Fibroblast of pulmonary artery (primary cell): Measurements from ENCODE around the gene KIF17.

Experiments
- DNase-seq: peaks from one replicate; pipeline ENCODE4 v3.0.0-alpha.2; 2010; ENCODE audit warnings: low read depth
- H3K4me3 ChIP-seq: replicated peaks from 2 replicates; pipeline ENCODE4 v1.5.1; 2011; ENCODE audit warnings: low read depth, mild to moderate bottlenecking, control low read depth, low read length, moderate library complexity
- TF ChIP-seq, protein P1 (sequence below): IDR thresholded peaks from 2 replicates; pipeline ENCODE4 v1.5.1; 2011; ENCODE audit warnings: mild to moderate bottlenecking, control low read depth, low read length, inconsistent platforms; ENCODE audit errors: missing control alignments

Gene KIF17

DNA sequence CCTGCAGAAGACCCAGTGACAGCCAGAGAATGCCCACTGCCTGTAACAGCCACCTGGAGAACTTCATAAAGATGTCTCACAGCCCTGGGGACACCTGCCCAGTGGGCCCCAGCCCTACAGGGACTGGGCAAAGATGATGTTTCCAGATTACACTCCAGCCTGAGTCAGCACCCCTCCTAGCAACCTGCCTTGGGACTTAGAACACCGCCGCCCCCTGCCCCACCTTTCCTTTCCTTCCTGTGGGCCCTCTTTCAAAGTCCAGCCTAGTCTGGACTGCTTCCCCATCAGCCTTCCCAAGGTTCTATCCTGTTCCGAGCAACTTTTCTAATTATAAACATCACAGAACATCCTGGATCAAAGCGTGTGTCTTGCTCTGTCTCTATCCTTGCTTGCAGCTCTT is 99.3 kb downstream of the KIF17 start:
- H3K4me3 ChIP-seq = no peak overlapping the region
- TF ChIP-seq, protein P1, sequence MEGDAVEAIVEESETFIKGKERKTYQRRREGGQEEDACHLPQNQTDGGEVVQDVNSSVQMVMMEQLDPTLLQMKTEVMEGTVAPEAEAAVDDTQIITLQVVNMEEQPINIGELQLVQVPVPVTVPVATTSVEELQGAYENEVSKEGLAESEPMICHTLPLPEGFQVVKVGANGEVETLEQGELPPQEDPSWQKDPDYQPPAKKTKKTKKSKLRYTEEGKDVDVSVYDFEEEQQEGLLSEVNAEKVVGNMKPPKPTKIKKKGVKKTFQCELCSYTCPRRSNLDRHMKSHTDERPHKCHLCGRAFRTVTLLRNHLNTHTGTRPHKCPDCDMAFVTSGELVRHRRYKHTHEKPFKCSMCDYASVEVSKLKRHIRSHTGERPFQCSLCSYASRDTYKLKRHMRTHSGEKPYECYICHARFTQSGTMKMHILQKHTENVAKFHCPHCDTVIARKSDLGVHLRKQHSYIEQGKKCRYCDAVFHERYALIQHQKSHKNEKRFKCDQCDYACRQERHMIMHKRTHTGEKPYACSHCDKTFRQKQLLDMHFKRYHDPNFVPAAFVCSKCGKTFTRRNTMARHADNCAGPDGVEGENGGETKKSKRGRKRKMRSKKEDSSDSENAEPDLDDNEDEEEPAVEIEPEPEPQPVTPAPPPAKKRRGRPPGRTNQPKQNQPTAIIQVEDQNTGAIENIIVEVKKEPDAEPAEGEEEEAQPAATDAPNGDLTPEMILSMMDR = no peak
- no peak for DNase-seq

DNA sequence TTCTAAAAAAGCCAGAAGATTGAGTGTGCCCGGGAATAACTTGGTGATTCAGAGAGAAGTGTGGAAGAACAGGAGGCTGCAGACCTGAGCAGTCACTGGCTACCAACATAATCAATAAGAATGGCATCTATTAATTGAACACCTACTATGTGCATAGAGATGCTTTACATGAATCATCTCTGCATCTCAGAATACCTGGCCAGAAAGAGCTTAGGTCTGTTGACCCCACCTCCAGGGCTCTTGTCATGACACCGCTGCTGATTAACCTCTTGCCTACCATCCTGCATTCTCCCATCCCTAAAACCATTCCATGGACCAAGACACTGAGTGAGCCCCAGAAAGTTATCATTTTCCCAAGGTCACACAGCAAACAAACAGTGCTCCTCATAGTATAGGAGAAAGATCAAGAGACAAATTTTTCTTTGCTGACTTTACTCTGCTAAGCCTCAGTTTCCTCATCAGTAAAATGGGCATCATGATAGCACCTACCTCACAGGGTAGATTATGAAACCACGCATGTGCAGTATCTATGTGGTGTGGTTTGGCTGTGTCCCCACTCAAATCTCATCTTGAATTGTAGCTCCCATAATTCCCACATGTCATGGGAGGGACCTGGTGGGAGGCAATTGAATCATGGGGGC is 100.8 kb downstream of the KIF17 start:
- no peak overlapping the region for H3K4me3 ChIP-seq
- TF ChIP-seq, protein P1 = no peak
- DNase-seq = no peak

DNA sequence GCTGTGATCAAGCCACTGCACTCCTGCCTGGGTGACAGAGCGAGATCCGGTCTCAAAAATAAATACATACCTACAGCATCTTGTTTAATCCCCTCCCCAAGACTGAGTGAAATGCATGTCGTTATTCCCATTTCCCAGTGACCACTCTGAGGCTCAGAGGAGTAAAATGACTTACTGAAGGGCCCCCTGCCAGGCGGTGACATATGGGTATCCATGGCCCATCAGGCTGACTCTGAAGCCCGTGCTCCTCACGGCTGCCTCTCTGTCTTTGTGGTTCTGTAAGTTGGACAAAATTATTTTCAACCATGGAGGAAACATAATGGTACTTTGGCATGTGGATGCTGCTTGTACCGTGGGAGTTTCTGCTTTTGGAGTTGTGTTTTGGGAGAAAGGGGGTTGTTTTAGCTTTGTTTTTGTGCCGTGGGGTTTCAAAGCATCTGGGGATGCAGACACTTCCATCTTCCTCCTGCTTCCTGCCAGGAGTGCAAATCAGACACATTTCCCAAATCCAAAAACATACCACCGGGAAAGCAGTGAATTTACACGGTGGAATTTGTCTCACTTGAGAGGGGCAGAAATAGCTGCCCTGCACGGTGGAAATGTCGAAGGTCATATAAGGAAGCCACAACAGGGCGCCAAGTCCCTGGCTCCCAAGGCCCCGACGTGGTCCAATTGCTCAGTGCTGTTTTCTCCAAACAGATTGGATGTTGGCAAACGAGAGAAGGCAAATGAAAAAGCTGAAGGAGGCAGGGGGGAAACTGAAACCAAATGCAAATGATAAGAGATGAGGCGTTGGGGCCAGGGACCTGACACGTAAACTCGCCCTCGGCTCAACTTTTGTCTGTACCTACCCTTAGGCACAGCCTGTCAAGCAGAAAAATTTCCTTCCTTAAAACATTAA is 101.6 kb downstream of the KIF17 start:
- DNase-seq = no peak
- no peak overlapping the region for H3K4me3 ChIP-seq
- TF ChIP-seq, protein P1 = no peak

DNA sequence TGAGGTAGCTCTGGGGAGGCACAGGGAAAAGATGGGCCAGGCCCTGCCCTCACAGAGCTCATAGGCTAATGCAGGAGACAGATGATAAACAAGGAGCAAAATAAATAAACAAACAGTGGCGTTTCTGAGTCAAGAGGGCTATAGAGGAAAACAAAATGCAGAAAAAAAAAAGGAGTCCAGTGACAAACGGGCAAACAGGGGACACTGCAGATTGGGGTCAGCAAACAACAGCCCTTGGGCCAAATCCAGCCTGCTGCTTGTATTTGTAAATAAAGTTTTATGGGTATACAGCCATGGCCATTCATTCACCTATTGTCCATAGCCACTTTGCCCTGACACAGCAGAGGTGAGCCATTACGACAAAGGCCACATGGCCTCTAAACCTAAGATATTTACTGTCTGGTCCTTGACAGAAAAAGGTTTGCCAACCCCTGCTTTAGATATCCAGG is 103.7 kb downstream of the KIF17 start:
- no peak for DNase-seq
- no peak overlapping the region for H3K4me3 ChIP-seq
- TF ChIP-seq, protein P1 = no peak
